Gastrocnemius medialis (tissue), 4 donors: ENCODE measurements around the gene PARG.
"Not testable (repeated sequence)": the region's sequence is repeated elsewhere in the genome, so short reads cannot be mapped to it uniquely, and the experiment has no call there.

Experiments used
- POLR2A ChIP-seq, 2 donors: fragments of 450-650 bp; IDR thresholded peaks; one replicate each; pipeline ENCODE4 v1.6.1; 2017; ENCODE audit warnings: antibody characterized with exemption in 2 of 2, mild to moderate bottlenecking in 2 of 2, moderate library complexity in 2 of 2
- TF ChIP-seq, protein P1 (sequence below), 5 experiments: fragments of 450-650 bp in 3 of 5; fragments of 200-600 bp in 2 of 5; sonication (generic) in 2 of 5; IDR thresholded peaks in 4 of 5; conservative IDR thresholded peaks in 1 of 5; 1 replicate in 4 of 5; 2 replicates in 1 of 5; pipeline ENCODE4 v1.5.1; 2016 to 2019; ENCODE audit warnings: antibody characterized with exemption in 5 of 5, mild to moderate bottlenecking in 3 of 5, moderate library complexity in 3 of 5

GRCh38 chr10:49900406-49900805 is 41.4 kb downstream of the PARG start:
- TF ChIP-seq, protein P1, sequence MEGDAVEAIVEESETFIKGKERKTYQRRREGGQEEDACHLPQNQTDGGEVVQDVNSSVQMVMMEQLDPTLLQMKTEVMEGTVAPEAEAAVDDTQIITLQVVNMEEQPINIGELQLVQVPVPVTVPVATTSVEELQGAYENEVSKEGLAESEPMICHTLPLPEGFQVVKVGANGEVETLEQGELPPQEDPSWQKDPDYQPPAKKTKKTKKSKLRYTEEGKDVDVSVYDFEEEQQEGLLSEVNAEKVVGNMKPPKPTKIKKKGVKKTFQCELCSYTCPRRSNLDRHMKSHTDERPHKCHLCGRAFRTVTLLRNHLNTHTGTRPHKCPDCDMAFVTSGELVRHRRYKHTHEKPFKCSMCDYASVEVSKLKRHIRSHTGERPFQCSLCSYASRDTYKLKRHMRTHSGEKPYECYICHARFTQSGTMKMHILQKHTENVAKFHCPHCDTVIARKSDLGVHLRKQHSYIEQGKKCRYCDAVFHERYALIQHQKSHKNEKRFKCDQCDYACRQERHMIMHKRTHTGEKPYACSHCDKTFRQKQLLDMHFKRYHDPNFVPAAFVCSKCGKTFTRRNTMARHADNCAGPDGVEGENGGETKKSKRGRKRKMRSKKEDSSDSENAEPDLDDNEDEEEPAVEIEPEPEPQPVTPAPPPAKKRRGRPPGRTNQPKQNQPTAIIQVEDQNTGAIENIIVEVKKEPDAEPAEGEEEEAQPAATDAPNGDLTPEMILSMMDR (IDR thresholded peaks at IDR 0.05 in 4 of 5, conservative IDR thresholded peaks at IDR 0.05 in 1 of 5): not testable (repeated sequence)
- not testable (repeated sequence) for TF ChIP-seq POLR2A (IDR thresholded peaks at IDR 0.05)
